Melanocyte of skin (primary cell): ENCODE data around the gene ULBP2. TPM values are rescaled to one million over a fixed set of nuclear protein-coding genes. Genes with fewer than 3 reads are reported as not detected.

ENCODE experiments used
- total RNA-seq, 2 donors: library from RNA; depleted of rRNA; stranded (reverse); fragments of >200 nt; gene quantifications; 2 replicates each; pipeline ENCODE4 v1.2.3, GENCODE V29; 2012

The ULBP2 gene
- total RNA-seq = 1 to 10 TPM in 1 of 2 donors, under 1 TPM in 1; 0.69 to 2.0 TPM

GRCh38 chr6:149941583-149942460, at the start of gene ULBP2:
TSS of gene ULBP2 (plus strand) at chr6:149942014. CDS start at chr6:149942073, 59 bp downstream.

GRCh38 chr6:149897855-149898744, 43.7 kb upstream of the ULBP2 start, which contains the start of gene RAET1E:
TSS of gene RAET1E (minus strand) at chr6:149898113. CDS start at chr6:149890901, 7,212 bp downstream.

GRCh38 chr6:149922642-149923326, 19.0 kb upstream of the ULBP2 start, which contains the start of gene RAET1G:
TSS of gene RAET1G (minus strand) at chr6:149923121. CDS start at chr6:149923010, 111 bp downstream.

GRCh38 chr6:149963462-149964307, 21.9 kb downstream of the ULBP2 start, which contains the start of gene ULBP1:
TSS of gene ULBP1 (plus strand) at chr6:149963943. CDS start at chr6:149964050, 107 bp downstream.

Other genes with a start within 250 kb of the ULBP2 start
- 10 to 100 TPM; 19.6 to 21.0 TPM for gene LATS1, start 223.9 kb upstream of the ULBP2 start, total RNA-seq
- 10 to 100 TPM; 32.3 to 49.0 TPM for gene NUP43, start 195.5 kb upstream of the ULBP2 start, total RNA-seq
- 100 to 1,000 TPM; 290 to 306 TPM for gene PCMT1, start 192.3 kb upstream of the ULBP2 start, total RNA-seq
- gene LRP11, start 77.7 kb upstream of the ULBP2 start, total RNA-seq = 10 to 100 TPM; 32.0 to 40.3 TPM
- gene RAET1E, start 43.9 kb upstream of the ULBP2 start, total RNA-seq = not detected
- under 1 TPM in 1 of 2 donors, not detected in 1; 0.33 TPM for gene RAET1G, start 18.9 kb upstream of the ULBP2 start, total RNA-seq
- gene ULBP1, start 21.9 kb downstream of the ULBP2 start, total RNA-seq = under 1 TPM in 1 of 2 donors, not detected in 1; under 0.01 TPM
- not detected for gene RAET1L, start 83.5 kb downstream of the ULBP2 start, total RNA-seq
- gene ULBP3, start 127.1 kb downstream of the ULBP2 start, total RNA-seq = 1 to 10 TPM; 1.0 to 5.0 TPM
- not detected for gene PPP1R14C, start 201.0 kb downstream of the ULBP2 start, total RNA-seq